ENCODE results near the gene SLC2A2. TPM values are rescaled to one million over a fixed set of nuclear protein-coding genes. Genes with fewer than 3 reads are reported as not detected.

SLC2A2 gene
- total and polyA plus RNA-seq, 3 experiments from 2014 or later, result not detected

DNA sequence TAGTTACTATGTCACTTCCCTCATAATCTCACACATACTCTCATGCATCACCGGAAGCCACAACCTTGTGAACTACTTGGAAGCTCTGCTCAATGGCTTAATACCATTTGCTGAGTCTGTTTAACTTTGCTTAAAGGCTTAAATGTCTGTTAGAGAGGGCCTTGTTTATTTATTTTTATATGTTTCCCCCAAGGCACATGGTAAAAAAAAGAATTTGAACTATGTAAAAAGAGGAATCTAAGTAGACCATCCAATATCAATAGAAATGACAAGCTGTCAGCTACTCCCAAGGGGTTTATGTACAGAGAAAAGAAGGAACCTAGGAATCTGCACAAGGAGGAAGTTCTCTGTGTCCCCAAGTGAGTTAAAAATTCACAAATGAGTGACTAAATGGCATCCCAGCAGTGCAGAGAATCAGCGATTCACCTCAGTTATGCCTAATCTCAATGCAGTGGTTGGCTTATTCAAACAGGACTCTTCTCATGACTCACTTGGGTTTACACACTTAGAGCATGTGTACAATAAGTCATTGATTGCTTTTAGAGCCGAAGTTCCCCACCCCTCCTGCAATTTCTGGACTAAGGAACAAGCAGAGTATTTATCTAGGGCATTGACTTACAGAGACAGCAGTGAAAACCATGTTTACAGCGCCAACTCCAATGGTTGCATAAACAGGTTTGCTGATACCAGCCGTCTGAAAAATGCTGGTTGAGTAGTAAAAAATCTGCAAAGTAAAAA is 24.4 kb downstream of the SLC2A2 start:
- Histone ChIP-seq H3K27me3 (ENCODE audit: insufficient read depth, low read length, poor library complexity, severe bottlenecking) (no peaks in the 10 kb centered on the region), H3K9me3 (ENCODE audit: low read length) (no peaks in the 10 kb centered on the region), H3K4me3 (ENCODE audit: low read length) (no peak overlapping the region), H3K27ac (ENCODE audit: low read depth, low read length) (no peak overlapping the region), H3K36me3 (ENCODE audit: insufficient read depth, low read length) (no peaks in the 10 kb centered on the region), H3K4me1 (ENCODE audit: insufficient read depth, low read length) (no peaks in the 10 kb centered on the region)
- Mint-ChIP-seq H3K9me3 (no peaks in the 10 kb centered on the region), H3K27ac (no peak overlapping the region), H3K27me3 (peaks cover 0 to 1% of the 10 kb centered on the region in 2 donors), H3K4me3 (no peak overlapping the region), H3K4me1 (peaks cover 0 to 7% (median 2%) of the 10 kb centered on the region in 3 donors), H3K36me3 (no peaks in the 10 kb centered on the region)
- ChIA-PET POLR2A (no interaction called here), CTCF (no interaction called here)
- no peak for DNase-seq

DNA sequence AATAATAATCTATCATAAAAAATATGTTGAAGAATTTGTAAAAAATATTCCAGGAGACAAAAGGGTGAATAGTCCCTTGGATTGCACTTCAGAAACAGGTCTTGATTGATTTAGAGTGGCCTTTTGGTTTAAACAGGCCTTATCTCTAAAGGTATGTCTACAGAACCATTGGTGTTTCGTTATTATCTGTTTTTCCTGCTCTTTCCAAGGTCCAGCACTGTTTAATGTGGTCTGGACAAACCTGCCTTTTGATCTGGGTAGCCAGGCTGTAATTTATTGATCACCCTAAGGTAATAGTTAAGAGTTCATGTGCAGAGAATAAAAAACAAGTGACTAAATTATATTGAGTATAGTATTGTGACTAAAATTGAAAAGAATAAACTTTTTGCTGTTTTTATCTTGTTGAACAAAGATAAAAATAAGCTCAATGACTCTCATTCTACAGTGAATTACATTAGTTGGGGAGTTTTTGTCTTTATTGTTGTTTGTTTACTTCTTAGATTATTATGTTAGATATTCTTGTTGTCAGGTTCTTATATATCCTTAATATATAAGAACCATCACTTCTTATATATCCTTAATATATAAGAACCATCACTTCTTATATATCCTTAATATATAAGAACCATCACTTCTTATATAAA is 25.1 kb downstream of the SLC2A2 start:
- peaks cover 0 to 1% of the 10 kb centered on the region in 2 donors for H3K27me3 Mint-ChIP-seq
- Histone ChIP-seq H3K27me3 (ENCODE audit: insufficient read depth, low read length, poor library complexity, severe bottlenecking) (no peaks in the 10 kb centered on the region), H3K27ac (ENCODE audit: low read depth, low read length) (no peak overlapping the region), H3K4me3 (ENCODE audit: low read length) (no peak overlapping the region), H3K4me1 (ENCODE audit: insufficient read depth, low read length) (no peaks in the 10 kb centered on the region), H3K9me3 (ENCODE audit: low read length) (no peaks in the 10 kb centered on the region), H3K36me3 (ENCODE audit: insufficient read depth, low read length) (no peaks in the 10 kb centered on the region)
- CTCF ChIA-PET, result no interaction called here
- no peak overlapping the region for H3K4me3 Mint-ChIP-seq
- no peak for DNase-seq
- no peaks in the 10 kb centered on the region for H3K9me3 Mint-ChIP-seq
- H3K27ac Mint-ChIP-seq, result peak overlapping the region in 2 of 8 donors; percentile 3 to 10
- H3K36me3 Mint-ChIP-seq, result no peaks in the 10 kb centered on the region
- H3K4me1 Mint-ChIP-seq, result peaks cover 0 to 7% (median 2%) of the 10 kb centered on the region in 3 donors
- POLR2A ChIA-PET, result no interaction called here

DNA sequence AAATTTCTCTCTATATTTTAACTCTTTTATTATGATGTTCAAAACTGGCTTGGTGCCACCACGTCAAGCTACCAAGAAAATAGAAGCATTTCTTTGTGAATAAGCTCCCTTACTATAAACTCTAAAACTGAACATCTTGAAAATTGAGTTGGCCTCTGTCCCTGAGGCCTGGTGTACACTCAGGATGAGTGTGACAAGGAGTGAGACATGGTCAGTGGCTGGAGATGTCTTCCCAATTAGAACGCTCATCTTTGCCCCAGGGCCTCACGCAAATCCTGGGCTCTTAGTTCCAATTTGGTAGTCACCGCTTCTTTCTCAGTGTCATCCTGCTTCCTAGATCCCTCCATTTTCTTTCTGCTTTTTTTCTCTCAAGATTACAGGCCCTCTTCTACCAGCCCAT is 26.2 kb downstream of the SLC2A2 start:
- Mint-ChIP-seq H3K4me3 (no peak overlapping the region), H3K9me3 (no peaks in the 10 kb centered on the region), H3K27ac (peak overlapping the region in 2 of 8 donors; percentile 22 to 52)

DNA sequence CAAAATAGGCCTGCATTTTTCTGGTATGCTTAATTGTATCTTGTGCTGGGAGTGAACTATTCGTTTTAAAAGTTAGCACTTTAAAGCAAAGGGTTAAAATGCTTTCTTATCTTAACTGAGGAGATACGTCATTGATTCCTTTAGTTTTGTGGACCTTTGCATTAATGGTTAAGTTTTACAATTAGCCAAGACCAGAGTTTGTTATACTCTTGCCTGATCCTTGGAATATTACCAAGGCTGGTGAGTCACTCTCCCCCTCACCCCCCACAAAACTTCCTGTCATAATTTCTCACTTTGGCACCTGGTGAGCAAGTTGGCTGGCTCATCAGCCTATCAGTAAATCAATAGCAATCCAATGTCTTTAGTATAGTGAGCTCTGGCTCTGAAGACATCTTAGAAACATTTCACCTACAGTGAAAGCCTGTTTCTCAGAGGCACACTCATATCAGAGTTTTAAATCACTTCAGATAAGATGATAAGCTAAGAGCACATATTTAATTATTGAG is 26.7 kb downstream of the SLC2A2 start:
- H3K9me3 ChIP-seq (ENCODE audit: low read length), result no peaks in the 10 kb centered on the region
- Mint-ChIP-seq H3K4me1 (peaks cover 0 to 7% (median 2%) of the 10 kb centered on the region in 3 donors), H3K4me3 (no peak overlapping the region), H3K27me3 (peaks cover 0 to 2% of the 10 kb centered on the region in 2 donors), H3K27ac (no peak overlapping the region), H3K36me3 (no peaks in the 10 kb centered on the region), H3K9me3 (no peaks in the 10 kb centered on the region)
- no peak overlapping the region for H3K4me3 ChIP-seq (ENCODE audit: low read length)
- no peak for DNase-seq
- H3K27ac ChIP-seq (ENCODE audit: low read depth, low read length), result no peak overlapping the region
- H3K27me3 ChIP-seq (ENCODE audit: insufficient read depth, low read length, poor library complexity, severe bottlenecking), result no peaks in the 10 kb centered on the region
- CTCF ChIA-PET, result no interaction called here
- POLR2A ChIA-PET, result no interaction called here
- no peaks in the 10 kb centered on the region for H3K4me1 ChIP-seq (ENCODE audit: insufficient read depth, low read length)
- H3K36me3 ChIP-seq (ENCODE audit: insufficient read depth, low read length), result no peaks in the 10 kb centered on the region

More for the DNA sequence above, 26.2 kb downstream of the SLC2A2 start:
- Histone ChIP-seq H3K27me3 (ENCODE audit: insufficient read depth, low read length, poor library complexity, severe bottlenecking) (no peaks in the 10 kb centered on the region), H3K27ac (ENCODE audit: low read depth, low read length) (no peak overlapping the region), H3K36me3 (ENCODE audit: insufficient read depth, low read length) (no peaks in the 10 kb centered on the region), H3K4me1 (ENCODE audit: insufficient read depth, low read length) (no peaks in the 10 kb centered on the region), H3K4me3 (ENCODE audit: low read length) (no peak overlapping the region), H3K9me3 (ENCODE audit: low read length) (no peaks in the 10 kb centered on the region)
- no peaks in the 10 kb centered on the region for H3K36me3 Mint-ChIP-seq
- ChIA-PET POLR2A (no interaction called here), CTCF (no interaction called here)
- no peak for DNase-seq
- H3K4me1 Mint-ChIP-seq, result peaks cover 0 to 7% (median 2%) of the 10 kb centered on the region in 3 donors
- H3K27me3 Mint-ChIP-seq, result peaks cover 0 to 3% of the 10 kb centered on the region in 2 donors

DNA sequence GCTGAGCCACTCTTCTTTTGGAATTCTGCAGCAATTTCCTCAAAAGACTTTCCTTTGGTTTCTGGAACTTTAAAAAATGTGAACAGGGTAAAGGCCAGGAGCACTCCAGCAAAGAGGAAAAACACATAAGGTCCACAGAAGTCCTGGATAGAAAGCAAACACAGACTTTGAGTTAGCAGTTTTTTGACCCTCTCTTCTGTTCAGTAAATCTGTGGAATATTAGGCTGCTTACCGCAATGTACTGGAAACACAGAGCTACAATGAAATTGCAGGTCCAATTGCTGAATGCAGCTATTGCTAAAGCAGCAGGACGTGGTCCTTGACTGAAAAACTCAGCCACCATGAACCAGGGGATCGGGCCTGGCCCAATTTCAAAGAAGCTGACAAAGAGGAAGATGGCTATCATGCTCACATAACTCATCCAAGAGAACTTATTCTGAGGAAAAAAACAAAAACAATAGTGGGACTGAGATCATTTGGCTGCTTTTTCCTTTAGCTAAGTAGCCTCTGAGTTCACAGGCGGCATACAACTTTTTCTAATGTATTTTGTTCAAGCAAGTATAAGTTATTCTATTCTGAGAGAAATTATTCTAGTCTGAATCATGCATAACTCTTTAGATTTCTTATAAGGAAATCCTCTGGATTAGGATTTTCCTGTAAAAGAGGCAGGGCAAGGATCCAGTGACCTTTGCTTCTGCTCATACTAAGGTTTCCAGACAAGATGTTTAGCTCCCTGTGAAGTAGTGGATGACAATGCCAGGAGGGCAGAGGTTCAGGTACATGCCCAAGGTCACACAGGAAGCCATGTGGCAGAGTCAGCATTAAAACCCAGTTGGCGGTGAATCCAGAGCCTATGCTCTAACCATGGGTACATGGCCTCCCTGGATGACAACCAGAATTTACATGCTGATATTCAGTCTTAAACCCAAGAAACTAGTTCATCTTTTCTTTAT is 28.3 kb downstream of the SLC2A2 start:
- Mint-ChIP-seq H3K27ac (peak overlapping the region in 1 of 8 donors; percentile 61), H3K4me1 (peaks cover 0 to 7% (median 2%) of the 10 kb centered on the region in 3 donors), H3K9me3 (no peaks in the 10 kb centered on the region), H3K36me3 (no peaks in the 10 kb centered on the region), H3K4me3 (no peak overlapping the region), H3K27me3 (peaks cover 0 to 2% of the 10 kb centered on the region in 2 donors)
- Histone ChIP-seq H3K27ac (ENCODE audit: low read depth, low read length) (no peak overlapping the region), H3K9me3 (ENCODE audit: low read length) (no peaks in the 10 kb centered on the region), H3K27me3 (ENCODE audit: insufficient read depth, low read length, poor library complexity, severe bottlenecking) (no peaks in the 10 kb centered on the region), H3K4me1 (ENCODE audit: insufficient read depth, low read length) (no peaks in the 10 kb centered on the region), H3K36me3 (ENCODE audit: insufficient read depth, low read length) (no peaks in the 10 kb centered on the region), H3K4me3 (ENCODE audit: low read length) (no peak overlapping the region)
- ChIA-PET CTCF (no interaction called here), POLR2A (no interaction called here)
- no peak for DNase-seq

DNA sequence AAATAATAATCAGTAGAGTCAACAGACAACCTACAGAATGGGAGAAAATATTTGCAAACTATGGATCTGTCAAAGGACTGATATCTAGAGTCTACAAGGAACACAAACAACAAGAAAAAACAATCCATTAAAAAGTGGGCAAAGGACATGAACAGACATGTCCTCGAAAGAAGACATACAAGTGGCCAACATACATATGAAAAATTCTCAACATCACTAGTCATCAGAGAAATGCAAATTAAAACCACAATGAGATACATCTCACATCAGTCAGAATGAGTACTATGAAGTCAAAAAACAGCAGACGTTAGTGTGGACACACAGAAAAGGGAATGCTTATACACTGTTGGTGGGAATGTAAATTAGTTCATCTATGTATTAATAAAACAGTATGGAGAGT is 33.7 kb downstream of the SLC2A2 start:
- Mint-ChIP-seq H3K4me3 (no peak overlapping the region), H3K9me3 (peaks cover 0 to 4% (median 0%) of the 10 kb centered on the region in 5 donors), H3K27me3 (peaks cover 8 to 20% of the 10 kb centered on the region in 2 donors), H3K27ac (no peak overlapping the region), H3K4me1 (no peaks in the 10 kb centered on the region), H3K36me3 (peaks cover 0 to 11% (median 0%) of the 10 kb centered on the region in 3 donors)
- DNase-seq, result no peak
- no peaks in the 10 kb centered on the region for H3K4me1 ChIP-seq (ENCODE audit: insufficient read depth, low read length)
- H3K27ac ChIP-seq (ENCODE audit: low read depth, low read length), result no peak overlapping the region
- H3K9me3 ChIP-seq (ENCODE audit: low read length), result no peaks in the 10 kb centered on the region
- ChIA-PET CTCF (no interaction called here), POLR2A (no interaction called here)
- no peaks in the 10 kb centered on the region for H3K36me3 ChIP-seq (ENCODE audit: insufficient read depth, low read length)
- no peaks in the 10 kb centered on the region for H3K27me3 ChIP-seq (ENCODE audit: insufficient read depth, low read length, poor library complexity, severe bottlenecking)
- H3K4me3 ChIP-seq (ENCODE audit: low read length), result no peak overlapping the region

DNA sequence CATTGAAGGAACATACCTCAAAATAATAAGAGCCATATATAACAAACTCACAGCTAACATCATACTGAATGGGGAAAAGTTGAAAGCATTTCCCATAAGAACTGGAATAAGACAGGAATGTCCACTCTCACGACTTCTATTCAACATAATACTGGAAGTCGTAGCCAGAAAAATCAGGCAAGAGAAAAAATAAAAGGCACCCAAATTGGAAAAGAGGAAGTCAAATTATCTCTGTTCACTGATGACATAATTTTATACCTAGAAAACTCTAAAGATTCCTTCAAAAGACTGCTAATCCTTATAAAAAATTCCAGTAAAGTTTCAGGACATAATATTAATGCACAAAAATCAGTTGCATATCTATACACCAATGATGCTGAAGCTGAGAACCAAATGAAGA is 34.9 kb downstream of the SLC2A2 start:
- Histone ChIP-seq H3K4me3 (ENCODE audit: low read length) (no peak overlapping the region), H3K36me3 (ENCODE audit: insufficient read depth, low read length) (no peaks in the 10 kb centered on the region), H3K9me3 (ENCODE audit: low read length) (no peaks in the 10 kb centered on the region), H3K27ac (ENCODE audit: low read depth, low read length) (no peak overlapping the region), H3K27me3 (ENCODE audit: insufficient read depth, low read length, poor library complexity, severe bottlenecking) (no peaks in the 10 kb centered on the region), H3K4me1 (ENCODE audit: insufficient read depth, low read length) (no peaks in the 10 kb centered on the region)
- peaks cover 8 to 27% of the 10 kb centered on the region in 2 donors for H3K27me3 Mint-ChIP-seq
- no peaks in the 10 kb centered on the region for H3K4me1 Mint-ChIP-seq
- no peak for DNase-seq
- peaks cover 0 to 4% (median 0%) of the 10 kb centered on the region in 5 donors for H3K9me3 Mint-ChIP-seq
- ChIA-PET POLR2A (no interaction called here), CTCF (no interaction called here)
- H3K4me3 Mint-ChIP-seq, result no peak overlapping the region
- H3K27ac Mint-ChIP-seq, result no peak overlapping the region
- H3K36me3 Mint-ChIP-seq, result peaks cover 0 to 11% (median 0%) of the 10 kb centered on the region in 3 donors
